Endothelial cell of umbilical vein (primary cell): ENCODE results near the gene CACNA2D3.

Experiments
- EZH2 ChIP-seq: IDR thresholded peaks from 2 replicates; pipeline ENCODE4 v1.6.1; 2012; ENCODE audit warnings: borderline replicate concordance, low read depth, mild to moderate bottlenecking, moderate library complexity, low read length, inconsistent platforms; ENCODE audit not compliant: severe bottlenecking
- FOS ChIP-seq: IDR thresholded peaks from 2 replicates; pipeline ENCODE4 v1.6.1; 2011; ENCODE audit warnings: mild to moderate bottlenecking, low read length, moderate library complexity, borderline replicate concordance; ENCODE audit not compliant: insufficient read depth
- JUN ChIP-seq: IDR thresholded peaks from 2 replicates; pipeline ENCODE4 v1.6.1; 2011; ENCODE audit warnings: borderline replicate concordance, low read depth; ENCODE audit not compliant: insufficient read length, insufficient read depth
- MAX ChIP-seq: IDR thresholded peaks from 2 replicates; pipeline ENCODE4 v1.6.1; 2011; ENCODE audit not compliant: insufficient read depth, insufficient read length
- MYC ChIP-seq: IDR thresholded peaks from one replicate; pipeline ENCODE4 v1.6.1; 2011; ENCODE audit warnings: mild to moderate bottlenecking, low read depth, low read length
- POLR2A ChIP-seq: IDR thresholded peaks from 2 replicates; pipeline ENCODE4 v1.6.1; 2012; ENCODE audit warnings: low read depth, mild to moderate bottlenecking, control low read depth, low read length
- POLR2AphosphoS5 ChIP-seq: IDR thresholded peaks from 2 replicates; pipeline ENCODE4 v1.6.1; 2012; ENCODE audit warnings: low read depth, mild to moderate bottlenecking, control low read depth, low read length, moderate library complexity; ENCODE audit not compliant: insufficient read depth
- TF ChIP-seq, protein P1 (sequence below), 2 donors: IDR thresholded peaks; 1 replicate in 1 of 2; 2 replicates in 1 of 2; pipeline ENCODE4 v1.5.1; 2011; ENCODE audit warnings: low read length in 2 of 2, mild to moderate bottlenecking in 2 of 2, moderate library complexity in 2 of 2, control low read depth in 1 of 2, inconsistent platforms in 1 of 2, low read depth in 1 of 2; ENCODE audit not compliant: insufficient read depth in 1 of 2; ENCODE audit errors: extremely low read depth in 1 of 2

DNA sequence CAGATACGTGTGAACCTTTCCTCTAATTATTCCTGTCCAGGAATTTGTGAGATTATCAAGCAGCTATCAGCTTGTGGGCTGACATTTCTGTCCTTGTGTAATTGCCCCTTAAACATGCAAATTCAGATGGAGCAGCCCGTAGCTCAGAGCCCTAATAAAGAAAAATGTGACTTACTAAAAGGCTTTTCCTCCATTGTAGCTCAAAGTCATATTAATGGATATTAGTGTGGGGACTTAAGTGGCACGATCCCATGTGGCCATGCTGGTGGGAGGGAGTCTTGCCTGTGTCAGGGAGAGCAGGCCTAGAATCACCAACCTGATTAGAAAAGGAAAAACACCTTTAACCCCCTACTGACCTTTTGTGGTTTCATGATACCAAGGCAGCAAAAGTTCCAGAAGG, 406.3 kb downstream of the CACNA2D3 start:
- TF ChIP-seq EZH2 (no peak), POLR2A (no peak), JUN (no peak), MAX (no peak), MYC (no peak), POLR2AphosphoS5 (no peak), FOS (no peak)
- TF ChIP-seq, protein P1, sequence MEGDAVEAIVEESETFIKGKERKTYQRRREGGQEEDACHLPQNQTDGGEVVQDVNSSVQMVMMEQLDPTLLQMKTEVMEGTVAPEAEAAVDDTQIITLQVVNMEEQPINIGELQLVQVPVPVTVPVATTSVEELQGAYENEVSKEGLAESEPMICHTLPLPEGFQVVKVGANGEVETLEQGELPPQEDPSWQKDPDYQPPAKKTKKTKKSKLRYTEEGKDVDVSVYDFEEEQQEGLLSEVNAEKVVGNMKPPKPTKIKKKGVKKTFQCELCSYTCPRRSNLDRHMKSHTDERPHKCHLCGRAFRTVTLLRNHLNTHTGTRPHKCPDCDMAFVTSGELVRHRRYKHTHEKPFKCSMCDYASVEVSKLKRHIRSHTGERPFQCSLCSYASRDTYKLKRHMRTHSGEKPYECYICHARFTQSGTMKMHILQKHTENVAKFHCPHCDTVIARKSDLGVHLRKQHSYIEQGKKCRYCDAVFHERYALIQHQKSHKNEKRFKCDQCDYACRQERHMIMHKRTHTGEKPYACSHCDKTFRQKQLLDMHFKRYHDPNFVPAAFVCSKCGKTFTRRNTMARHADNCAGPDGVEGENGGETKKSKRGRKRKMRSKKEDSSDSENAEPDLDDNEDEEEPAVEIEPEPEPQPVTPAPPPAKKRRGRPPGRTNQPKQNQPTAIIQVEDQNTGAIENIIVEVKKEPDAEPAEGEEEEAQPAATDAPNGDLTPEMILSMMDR (IDR thresholded peaks at IDR 0.05; ENCODE audit: extremely low read depth in 1 of 2, insufficient read depth in 1 of 2, low read depth in 1 of 2, low read length in 2 of 2) = no peak
